PC-9 (cell line): Measurements from ENCODE around the gene TEDDM1.

Experiments used
- CTCF ChIP-seq: fragments of 200-600 bp; sonication (generic); conservative IDR thresholded peaks from 2 replicates; pipeline ENCODE4 v1.6.1; 2017; ENCODE audit warnings: mixed run types, antibody characterized with exemption, mild to moderate bottlenecking, moderate library complexity
- EZH2 ChIP-seq: fragments of 200-600 bp; sonication (generic); IDR thresholded peaks from 2 replicates; pipeline ENCODE4 v1.8.0; 2017; ENCODE audit warnings: antibody characterized with exemption, low read depth

GRCh38 chr1:182442333-182442732, 41.9 kb upstream of the TEDDM1 start:
- no peak for TF ChIP-seq CTCF
- TF ChIP-seq EZH2: no peak
